ENCODE measurements around the gene MYO1D. TPM values are rescaled to one million over a fixed set of nuclear protein-coding genes. Genes with fewer than 3 reads are reported as not detected.

Gene MYO1D
- total RNA-seq, 1 experiment from 2014 or later, result 29.9 TPM

GRCh38 chr17:32445074-32445415, 431.9 kb downstream of the MYO1D start:
- peak overlapping the region; percentile 41 for H3K27ac Mint-ChIP-seq
- H3K9me3 Mint-ChIP-seq, result peaks cover 13% of the 10 kb centered on the region
- ATAC-seq, result peak; percentile 10
- CTCF ChIA-PET, result interaction anchor here (0.9 to 2.5 kb wide), 16 partner anchors 11 to 213 kb away, joined by 3 to 41 read pairs (median 10); partner anchors contain the start of gene CDK5R1
- peak; percentile 17 for DNase-seq (ENCODE audit: low spot score)
- H3K4me3 Mint-ChIP-seq, result peak overlapping the region; percentile 95
- H3K27me3 Mint-ChIP-seq (ENCODE audit: low read depth), result peaks cover 29% of the 10 kb centered on the region
- POLR2A ChIA-PET, result interaction anchor here (1.0 to 1.7 kb wide), 4 partner anchors 10 to 94 kb away, joined by 3 to 8 read pairs (median 5); partner anchors contain the start of gene CDK5R1
- H3K4me1 Mint-ChIP-seq, result peaks cover 19% of the 10 kb centered on the region
- H3K36me3 Mint-ChIP-seq, result peaks cover 33% of the 10 kb centered on the region
- TF ChIP-seq USF1 (CRISPR knock-in tag; IDR thresholded peaks at IDR 0.05) (no peak), IRF2 (CRISPR knock-in tag; IDR thresholded peaks at IDR 0.05; ENCODE audit: borderline replicate concordance, low read depth) (no peak)

GRCh38 chr17:32444301-32445073, 432.4 kb downstream of the MYO1D start, which contains the start of gene PSMD11:
TSS of gene PSMD11 (plus strand) at chr17:32444510. CDS start at chr17:32444524, 14 bp downstream.
- DNase-seq (ENCODE audit: low spot score), result peak; percentile 99
- ChIA-PET CTCF (interaction anchor here (0.5 to 2.5 kb wide), 68 partner anchors 11 to 543 kb away, joined by 3 to 41 read pairs (median 4); partner anchors contain the start of genes CDK5R1, LRRC37B, RHOT1 and UTP6), POLR2A (interaction anchor here (0.9 to 1.7 kb wide), 6 partner anchors 10 to 217 kb away, joined by 3 to 8 read pairs (median 4); partner anchors contain the start of gene CDK5R1)
- peaks cover 13% of the 10 kb centered on the region for H3K9me3 Mint-ChIP-seq
- H3K27me3 Mint-ChIP-seq (ENCODE audit: low read depth), result peaks cover 29% of the 10 kb centered on the region
- ATAC-seq, result peak; percentile 99
- peak within 1 kb of the TSS; percentile 41 for H3K27ac Mint-ChIP-seq
- H3K4me3 Mint-ChIP-seq, result peak within 1 kb of the TSS; percentile 95
- TF ChIP-seq CREM (CRISPR knock-in tag; IDR thresholded peaks at IDR 0.05) (0 out of 2 replicates have a peak, but pooled peaks have one; percentile 58), SP1 (CRISPR knock-in tag; conservative IDR thresholded peaks at IDR 0.05) (peak; percentile 81; the same call in 1 of the 2 replicates), ETV6 (CRISPR knock-in tag; IDR thresholded peaks at IDR 0.05) (peak; percentile 34; the same call in 1 of the 2 replicates), NFE2L1 (CRISPR knock-in tag; IDR thresholded peaks at IDR 0.05) (peak; percentile 82), ZNF232 (CRISPR knock-in tag; IDR thresholded peaks at IDR 0.05) (no peak), E2F5 (CRISPR knock-in tag; IDR thresholded peaks at IDR 0.05) (peak; percentile 58; the same call in 1 of the 2 replicates), HMGXB4 (CRISPR knock-in tag; IDR thresholded peaks at IDR 0.05) (peak; percentile 77), ARID4B (CRISPR knock-in tag; IDR thresholded peaks at IDR 0.05; ENCODE audit: borderline replicate concordance) (peak; percentile 51; the same call in 1 of the 2 replicates), SMAD3 (CRISPR knock-in tag; IDR thresholded peaks at IDR 0.05; ENCODE audit: borderline replicate concordance) (no peak), GABPB1 (CRISPR knock-in tag; IDR thresholded peaks at IDR 0.05) (peak; percentile 76), MAX (CRISPR knock-in tag; IDR thresholded peaks at IDR 0.05) (peak; percentile 13; the same call in 1 of the 2 replicates), USF2 (CRISPR knock-in tag; IDR thresholded peaks at IDR 0.05) (peak; percentile 59; the same call in 1 of the 2 replicates), ZNF416 (CRISPR knock-in tag; IDR thresholded peaks at IDR 0.05) (no peak)
- peaks cover 28% of the 10 kb centered on the region for H3K36me3 Mint-ChIP-seq
- peaks cover 19% of the 10 kb centered on the region for H3K4me1 Mint-ChIP-seq
